Hematopoietic multipotent progenitor cell (in vitro differentiated cells): ENCODE measurements around the gene TMEM30A. TPM values are rescaled to one million over a fixed set of nuclear protein-coding genes. Genes with fewer than 3 reads are reported as not detected.

Source experiments
- DNase-seq, 3 donors: peaks; one replicate each; pipeline ENCODE4 v3.0.0-alpha.2; 2011 to 2015; ENCODE audit warnings: low read depth in 2 of 3, low spot score in 2 of 3
- total RNA-seq: library from RNA; depleted of rRNA; stranded (reverse); fragments of >200 nt; gene quantifications from one replicate; pipeline ENCODE4 v1.2.3, GENCODE V29; 2012

The TMEM30A gene
- total RNA-seq, 1 donor = 24.2 TPM

DNA sequence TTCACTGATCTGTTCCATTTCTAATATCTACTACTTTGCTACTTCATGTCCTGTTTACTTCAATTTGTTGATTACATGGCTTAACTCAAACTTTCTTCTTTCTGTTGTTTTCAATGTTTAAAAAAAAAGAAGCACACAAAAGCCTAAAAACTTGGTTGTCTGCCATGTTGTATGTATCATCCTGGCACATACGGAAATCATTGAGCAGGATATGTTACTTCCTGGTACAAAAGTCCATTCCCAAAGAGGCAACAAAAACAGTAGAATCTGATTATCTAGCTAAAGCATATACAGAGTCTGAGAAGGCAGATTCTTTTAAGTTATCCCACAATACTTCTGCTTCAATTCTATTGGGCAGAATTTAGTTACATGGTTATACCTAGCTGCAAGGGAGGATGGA lies 64.2 kb downstream of the TMEM30A start:
- no peak for DNase-seq

DNA sequence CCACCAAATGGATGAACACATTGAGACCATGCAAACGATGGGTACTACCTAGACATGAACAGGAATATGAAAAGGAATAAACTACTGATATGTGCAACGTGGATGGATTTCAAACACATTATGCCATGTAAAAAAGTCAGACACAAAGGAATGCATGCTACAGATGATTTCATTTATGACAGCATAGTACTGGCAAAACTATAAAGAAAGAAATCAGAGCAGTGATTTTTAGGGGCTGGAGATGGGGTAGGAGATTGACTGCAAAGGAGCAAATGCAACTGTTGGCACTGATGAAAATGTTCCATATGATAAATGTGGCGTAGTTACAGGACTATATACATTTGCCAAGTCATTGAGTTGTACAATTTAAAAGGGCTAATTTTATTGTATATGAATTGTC lies 65.3 kb downstream of the TMEM30A start:
- DNase-seq = no peak

DNA sequence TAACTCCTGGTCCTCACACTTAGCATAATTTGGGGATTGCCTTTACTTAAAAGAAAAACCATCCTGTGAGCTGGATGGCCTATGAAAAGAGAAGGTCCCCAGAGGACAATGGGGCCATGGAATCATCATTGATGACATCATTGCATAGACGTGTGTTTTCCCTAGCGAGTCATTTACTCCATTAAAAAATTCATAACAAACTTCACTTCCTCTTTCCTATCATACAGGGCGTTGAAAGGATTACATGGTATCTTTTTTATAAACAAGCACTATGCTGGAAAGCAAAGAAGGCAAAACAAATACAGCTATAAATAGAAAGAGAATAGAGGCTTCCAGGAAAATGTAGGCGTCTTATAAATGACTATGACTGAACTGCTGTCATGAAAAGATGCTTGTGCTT lies 67.4 kb downstream of the TMEM30A start:
- no peak for DNase-seq

DNA sequence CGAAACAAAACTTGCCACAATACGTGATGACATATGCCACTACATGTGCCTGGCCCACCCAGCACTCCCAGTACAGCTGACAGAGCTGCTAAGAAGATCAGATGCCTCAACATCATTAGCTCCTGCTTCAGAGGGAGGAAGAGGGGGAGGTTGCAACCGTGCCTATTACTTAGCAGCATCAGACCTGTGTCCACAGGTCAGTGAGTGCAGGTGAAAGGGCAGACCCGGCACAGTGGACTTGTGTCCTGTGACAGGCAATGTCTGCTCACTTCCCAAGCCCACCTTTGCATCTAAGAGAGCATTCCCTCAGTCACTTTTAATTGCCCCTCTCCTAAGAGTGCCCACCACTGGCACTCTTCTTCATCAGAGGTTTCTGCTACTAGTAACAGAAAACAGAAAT lies 69.3 kb downstream of the TMEM30A start:
- no peak for DNase-seq

DNA sequence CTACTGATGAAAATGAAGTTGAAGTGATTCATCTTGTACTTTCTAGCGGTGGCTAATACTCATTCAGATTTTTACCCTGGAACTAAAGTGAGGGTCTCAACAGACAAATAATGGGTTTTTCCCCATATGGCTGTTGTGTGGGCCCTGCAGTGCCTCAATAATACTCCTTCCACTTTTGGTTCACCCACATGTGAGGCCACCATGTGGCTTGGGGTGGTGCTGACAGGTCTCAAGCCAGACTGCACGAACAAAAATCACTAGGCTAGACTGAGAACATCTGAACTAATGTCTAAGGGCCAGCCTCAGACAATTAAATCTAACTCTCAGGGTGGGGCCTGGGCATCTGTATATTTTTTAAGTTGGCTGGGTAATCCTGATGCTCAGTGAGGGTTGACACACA lies 70.9 kb downstream of the TMEM30A start:
- no peak for DNase-seq

DNA sequence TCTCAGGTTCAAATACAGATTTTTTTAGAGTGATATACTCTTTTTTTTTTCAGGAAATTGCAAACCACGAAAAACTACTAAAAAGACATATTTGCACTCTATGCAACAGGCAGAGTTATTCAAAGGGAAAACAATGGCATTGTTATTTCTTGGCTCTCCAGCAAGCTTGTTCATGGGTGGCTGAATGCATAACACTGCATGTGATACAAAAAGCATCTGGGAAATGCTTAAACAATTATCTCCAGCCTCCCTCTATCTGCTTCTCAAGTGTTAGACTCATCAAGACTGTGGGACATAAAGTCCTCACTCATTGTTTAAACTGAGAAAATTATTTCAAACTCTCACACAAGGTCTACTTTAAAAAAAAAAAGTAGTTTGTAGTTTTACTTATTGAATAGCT lies 71.5 kb downstream of the TMEM30A start:
- no peak for DNase-seq

DNA sequence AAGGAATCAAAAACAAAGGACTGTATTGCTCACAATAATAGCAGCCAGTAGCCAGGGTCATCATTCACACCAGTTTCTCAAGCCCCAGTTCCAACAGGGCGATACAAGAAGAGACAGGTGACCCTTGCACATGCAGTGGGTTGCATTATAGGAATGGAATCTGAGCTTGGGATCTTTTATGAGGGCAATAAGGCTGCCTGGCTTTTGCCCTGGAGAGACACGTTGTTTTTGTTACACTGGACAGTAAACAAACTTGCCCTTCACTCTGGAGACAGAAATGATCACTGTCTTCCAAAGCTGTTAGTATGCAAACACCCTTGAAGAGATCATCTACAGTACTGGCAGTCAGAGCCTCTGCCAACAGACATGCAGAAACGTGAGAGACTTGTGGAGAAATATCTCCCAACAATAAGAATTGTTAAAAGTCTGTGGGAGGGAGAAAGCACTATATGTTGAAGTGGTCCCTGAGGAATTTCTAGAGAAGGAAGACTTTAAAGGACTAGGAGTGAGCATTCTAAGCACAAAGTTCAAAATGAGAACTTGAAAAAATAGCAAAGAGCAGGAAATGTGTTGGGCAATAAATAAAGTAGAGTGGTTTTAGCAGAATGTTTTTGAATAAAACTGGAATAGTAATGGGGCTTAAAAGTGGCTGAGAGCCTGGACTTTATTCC lies 72.5 kb downstream of the TMEM30A start:
- no peak for DNase-seq

DNA sequence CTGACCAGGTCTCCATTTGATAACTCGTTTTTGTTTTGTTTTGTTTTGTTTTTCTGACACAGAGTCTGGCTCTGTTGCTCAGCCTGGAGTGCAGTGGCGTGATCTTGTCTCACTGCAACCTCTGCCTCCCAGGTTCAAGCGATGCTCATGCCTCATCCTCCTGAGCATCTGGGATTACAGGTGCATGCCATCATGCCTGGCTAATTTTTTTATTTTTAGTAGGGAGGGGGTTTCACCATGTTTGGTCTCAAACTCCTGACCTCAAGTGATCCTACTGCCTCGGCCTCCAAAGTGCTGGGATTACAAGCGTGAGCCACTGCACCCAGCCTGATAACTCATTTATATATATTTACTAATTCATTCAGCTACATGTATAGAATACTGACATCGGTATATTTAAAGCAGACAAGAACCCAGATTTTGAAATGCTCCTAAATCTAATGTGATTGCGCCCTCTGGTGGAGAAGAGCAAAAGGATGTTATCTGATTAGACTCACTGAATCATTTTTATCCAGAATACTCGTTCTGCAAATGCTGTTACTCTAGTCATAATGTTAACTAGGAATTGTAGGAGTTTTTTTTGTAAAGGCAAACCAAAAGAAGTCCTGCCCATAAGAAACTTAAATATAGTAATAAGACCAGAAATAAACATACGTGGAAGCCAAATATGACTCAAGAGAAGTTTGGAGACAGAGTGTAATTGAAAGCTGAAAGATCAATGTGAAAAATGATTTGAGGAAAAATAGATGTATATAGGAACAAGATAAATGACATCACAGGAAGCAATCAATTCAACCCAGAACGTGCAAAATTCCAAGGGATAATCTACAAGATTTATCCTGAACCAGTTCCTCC lies 73.5 kb downstream of the TMEM30A start:
- DNase-seq = peak; percentile 39 to 85 (median 65)

DNA sequence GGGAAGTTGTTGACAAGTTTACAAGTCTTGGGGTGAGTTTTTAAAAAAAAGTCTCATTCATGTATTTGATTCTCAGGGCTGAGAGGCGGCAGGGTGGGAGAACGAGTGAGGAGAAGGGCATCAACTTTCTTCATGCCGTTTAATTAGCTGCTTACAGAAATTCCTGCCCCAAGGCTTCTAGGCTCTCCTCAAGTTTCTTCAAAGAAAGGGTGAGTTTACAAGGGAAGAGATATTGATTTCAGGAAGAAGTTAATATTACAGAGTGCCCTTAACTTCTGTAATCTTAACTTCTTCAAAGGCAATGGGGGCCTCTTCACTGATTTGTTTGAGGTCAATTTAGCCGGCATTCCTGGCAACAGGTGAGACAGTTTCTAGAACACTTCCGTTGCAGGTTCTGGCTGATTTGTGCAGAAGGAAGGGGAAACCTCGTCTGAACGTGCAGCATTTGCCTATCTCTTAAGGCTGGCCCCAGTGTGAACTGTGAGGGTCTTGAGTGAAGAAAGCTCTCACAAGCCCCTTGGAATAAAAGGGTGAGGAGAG lies 75.3 kb downstream of the TMEM30A start:
- DNase-seq = no peak

DNA sequence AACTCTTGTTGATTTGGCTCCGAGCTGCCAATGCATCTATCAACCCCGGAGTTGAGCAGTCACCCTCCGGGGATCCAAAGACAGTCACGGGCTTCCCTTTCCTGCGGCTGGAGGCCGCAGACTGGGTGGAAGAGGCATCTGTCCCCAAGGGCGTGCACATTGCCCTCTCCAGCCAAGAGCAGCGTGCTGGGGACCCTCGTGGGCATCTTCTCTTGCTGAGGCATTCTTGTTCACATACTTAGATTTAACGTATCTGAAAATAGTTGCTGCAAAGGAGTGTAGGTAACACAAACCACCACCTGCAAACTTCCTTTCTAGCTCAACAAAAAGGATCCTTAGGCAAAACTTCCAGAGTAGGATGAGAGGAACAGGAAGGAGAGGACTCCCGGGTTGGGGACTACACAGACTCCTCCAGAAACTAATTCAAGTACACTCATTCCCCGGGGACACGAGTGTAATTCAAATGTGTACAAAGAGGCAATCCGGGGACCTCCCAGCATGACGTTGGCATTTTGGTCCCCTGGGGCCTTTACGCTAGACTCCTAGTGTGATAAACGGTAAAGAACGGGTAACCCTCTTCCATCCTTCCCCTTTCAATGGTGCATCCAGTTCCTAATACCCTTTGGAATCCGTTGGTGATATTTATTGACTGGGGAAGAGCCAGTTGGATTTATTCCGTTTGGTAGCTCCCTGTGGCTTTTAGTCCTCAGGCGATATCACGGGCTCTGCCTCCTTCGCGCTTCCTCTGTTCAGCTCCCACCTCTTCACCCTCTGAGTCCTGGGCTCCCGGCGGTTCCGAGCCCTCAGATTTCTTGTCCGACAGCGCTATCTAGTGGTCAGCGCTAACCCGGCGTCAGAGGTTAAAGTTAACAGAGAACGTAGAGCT lies 76.1 kb downstream of the TMEM30A start:
- DNase-seq = peak; percentile 54 to 88 (median 82)

DNA sequence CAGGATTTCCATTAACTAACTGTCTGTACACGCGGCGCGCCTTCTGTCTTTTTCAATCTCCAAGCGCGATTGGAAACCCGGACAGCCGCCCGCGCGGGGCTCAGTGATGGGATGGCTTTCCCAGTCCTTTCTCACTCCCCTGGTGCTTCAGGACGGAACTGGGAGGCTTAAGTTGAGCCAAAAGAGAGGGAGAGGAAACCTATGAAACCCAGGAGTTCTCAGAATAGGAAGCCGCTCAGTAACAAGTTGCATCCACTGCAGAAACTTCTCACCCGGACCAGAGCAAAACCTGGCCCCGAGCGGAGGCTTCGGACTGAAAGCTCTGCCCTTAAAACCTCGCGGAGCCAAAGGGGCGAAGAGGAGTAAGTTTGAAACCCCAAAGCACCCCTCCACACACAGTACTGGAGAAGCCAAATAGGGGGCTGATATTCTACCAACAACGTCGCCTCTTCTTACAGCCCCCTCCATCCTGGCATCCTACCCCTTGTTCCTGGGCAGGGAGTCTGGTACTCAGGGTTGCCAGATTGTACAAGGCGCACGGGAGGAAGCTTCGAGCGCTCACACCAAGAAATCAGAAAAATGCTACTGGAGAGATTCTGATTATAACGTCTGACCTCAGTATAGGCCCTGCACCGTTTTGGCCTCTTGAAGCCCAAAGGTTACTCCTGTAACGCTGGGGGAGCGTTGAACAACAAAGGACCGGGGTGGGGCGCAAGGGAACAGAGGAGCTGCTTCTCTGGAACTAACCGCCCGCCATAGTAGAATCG lies 77.8 kb downstream of the TMEM30A start:
- DNase-seq = no peak

DNA sequence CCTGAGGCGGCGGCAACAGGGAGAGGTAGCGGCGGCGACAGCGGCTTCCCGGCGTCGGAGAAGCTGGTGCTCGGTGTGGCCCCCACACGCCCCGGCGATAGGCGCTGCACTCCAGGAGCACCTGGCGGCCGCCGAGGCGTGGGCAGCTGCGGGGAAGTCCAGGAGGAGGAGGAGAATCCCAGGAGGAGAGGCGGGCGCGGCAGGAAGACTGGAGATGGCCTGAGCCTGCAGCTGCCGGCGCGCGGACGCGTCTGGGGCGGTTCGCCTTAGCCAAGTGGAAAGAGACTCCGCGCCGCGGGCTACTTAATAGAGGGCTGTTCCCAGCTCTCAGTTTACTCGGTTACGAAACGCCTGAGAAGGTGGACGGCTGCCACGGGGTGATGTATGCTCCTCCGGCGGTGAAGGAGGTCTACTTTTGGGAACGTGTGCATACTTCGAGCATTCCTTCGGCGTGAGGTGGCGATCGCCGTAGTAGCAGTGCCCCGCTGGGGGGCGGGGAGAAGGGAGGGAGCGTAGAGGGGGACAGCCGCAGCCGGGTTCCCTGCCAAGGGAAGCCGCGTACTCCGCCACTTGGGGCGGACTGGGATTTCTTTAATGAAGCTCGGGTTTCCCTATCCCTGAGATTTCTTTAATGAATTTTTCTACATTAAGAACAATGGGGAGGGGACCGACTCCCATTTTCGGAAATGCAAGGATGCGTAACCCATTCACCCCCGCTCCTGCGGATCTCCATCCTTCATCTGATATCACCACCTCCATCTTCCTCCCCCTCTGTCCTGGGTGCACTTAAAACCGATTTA lies 78.6 kb downstream of the TMEM30A start, which contains the start of gene COL12A1:
COL12A1 (minus strand) TSS at position 278 of the 800 bp plus-strand sequence. CDS start 3,261 bp downstream, outside the sequence.
- peak in 1 of 3 donors; percentile 20 for DNase-seq

DNA sequence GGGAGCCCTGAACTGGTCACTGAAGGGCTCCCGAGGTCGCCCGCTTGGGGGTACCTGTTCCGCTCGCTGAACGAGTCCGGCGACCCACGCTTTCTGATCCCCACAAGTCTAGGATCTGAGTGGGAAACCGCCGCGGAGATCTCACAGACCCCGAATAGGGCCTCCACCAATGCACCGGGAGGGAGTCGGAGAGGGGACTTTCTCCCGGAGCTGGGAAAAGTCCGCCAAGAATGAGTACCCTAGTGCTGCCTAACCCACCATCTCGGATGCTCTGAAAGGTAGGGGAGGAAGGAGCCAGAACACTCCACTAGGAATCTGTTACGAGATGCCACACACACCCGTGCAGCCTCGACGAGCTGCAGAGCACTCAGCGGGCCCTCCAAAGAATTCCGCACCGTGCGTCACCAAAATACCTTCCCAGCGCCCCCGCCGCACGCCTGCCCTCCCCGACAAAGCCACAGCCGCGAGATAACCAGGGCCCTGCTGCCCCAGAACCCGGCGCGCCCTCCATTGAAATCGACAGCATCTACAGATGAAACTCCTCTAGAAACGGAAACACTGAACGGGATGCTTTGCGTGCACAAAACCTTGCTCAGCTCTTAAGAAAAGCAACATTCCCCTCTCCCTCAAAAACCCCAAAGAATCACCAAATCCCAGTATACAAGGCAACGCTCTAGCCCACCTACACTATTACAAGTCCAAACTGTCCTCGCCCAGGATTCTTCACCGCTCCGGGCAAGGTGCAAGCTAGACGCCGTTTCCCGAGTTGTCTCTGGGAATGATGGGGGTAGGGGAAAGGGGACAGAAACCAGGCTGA lies 79.4 kb downstream of the TMEM30A start:
- peak in 1 of 3 donors; percentile 14 for DNase-seq

DNA sequence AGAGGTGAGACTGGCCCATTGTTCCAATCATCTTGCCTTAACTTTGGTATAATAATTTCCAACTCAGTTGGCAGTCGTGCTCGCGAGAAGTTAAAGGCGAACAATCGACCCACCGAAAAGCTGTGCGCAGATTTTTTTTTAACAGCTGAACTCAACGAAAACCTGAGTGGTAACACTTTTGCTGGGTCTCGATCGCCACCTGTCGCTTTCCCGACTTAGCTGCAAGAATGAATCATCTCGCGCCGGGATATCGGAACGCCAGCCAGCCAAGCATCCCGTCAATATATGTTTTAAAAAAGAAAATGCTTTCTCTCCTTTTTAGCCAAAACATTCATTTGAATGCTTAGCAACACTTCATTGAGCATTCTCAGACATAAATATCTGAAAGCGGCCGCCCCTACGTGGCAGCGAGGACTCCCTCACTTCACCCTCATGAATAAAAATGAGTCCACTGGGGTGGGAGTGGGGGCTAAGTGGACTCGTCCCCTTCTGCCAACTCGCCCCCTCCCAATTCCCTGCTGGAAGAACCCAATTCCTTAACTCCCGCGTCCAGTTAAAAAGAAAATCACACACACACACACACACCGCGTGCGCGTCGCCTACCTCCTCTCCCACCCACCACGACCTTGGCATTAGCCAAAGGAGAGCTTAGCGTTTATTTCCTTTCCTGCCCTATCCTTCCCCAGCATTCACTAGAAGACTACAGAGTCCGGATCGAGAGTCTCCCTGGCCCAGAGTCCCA lies 80.2 kb downstream of the TMEM30A start:
- DNase-seq = peak in 2 of 3 donors; percentile 58 to 69

DNA sequence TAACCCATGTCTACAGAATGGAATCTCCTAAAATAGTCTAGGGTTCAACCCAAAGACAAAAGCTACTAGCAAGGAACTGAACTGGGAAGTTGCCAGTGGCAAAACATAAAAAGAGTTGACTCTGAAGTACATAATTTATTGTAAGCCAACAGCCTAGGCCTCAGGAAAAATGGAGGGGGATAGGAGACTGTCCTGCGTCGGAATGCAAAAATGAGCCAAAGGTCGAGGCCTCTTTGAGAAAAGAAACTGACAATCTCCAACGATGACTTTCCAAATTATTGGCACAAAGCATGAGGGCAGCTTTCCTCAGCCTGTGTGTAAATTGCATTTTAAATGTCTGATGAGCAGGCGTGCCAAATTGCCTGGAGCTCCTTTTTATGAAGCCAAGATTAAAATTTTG lies 80.9 kb downstream of the TMEM30A start:
- no peak for DNase-seq
